Choroid plexus epithelial cell (primary cell): ENCODE measurements around the gene ERC1.

ENCODE experiments used
- DNase-seq: peaks from one replicate; pipeline ENCODE4 v3.0.0-alpha.2; 2010; ENCODE audit warnings: low read depth
- H3K4me3 ChIP-seq: 2 replicates; pipeline ENCODE4 v1.5.1; 2011; ENCODE audit warnings: low read depth, mild to moderate bottlenecking, control low read depth, low read length, moderate library complexity
- CTCF ChIP-seq: conservative IDR thresholded peaks from 2 replicates; pipeline ENCODE4 v1.5.1; 2011; ENCODE audit warnings: low read depth, mild to moderate bottlenecking, control low read depth, inconsistent platforms, low read length, moderate library complexity

ERC1 gene

DNA sequence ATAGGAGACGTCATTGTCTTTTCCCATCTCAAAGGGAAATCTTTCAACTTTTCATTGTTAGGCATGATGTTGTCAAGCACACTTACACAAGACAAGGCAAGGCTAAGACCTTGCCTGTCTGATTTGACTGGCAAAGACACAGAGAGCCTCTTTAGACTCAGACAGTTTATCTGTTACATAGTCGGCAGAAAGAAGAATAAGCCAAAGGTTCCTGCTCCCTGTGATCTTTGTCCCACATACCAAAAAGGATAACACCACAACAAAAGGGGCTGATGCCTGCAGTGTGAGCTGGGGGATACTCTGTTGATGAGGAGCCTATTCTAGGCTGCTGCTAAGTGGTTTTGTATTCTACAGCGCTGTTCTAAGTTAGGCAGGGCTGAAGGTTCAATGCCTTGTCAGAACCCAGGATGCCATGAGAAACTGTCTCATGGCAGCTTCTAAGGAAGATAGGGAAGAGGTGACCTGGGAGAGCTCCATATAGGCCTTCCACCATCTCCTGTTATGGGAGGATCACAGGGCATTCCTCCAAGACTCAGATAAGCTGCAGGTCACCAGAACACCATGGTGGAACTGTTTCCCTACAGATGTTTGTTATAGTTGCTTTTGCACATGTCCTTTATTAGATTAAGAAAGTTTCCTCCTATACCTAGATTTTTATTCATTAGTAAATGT, 12.7 kb downstream of the ERC1 start:
- no peak for TF ChIP-seq CTCF
- DNase-seq, result no peak
- no peak overlapping the region for H3K4me3 ChIP-seq

DNA sequence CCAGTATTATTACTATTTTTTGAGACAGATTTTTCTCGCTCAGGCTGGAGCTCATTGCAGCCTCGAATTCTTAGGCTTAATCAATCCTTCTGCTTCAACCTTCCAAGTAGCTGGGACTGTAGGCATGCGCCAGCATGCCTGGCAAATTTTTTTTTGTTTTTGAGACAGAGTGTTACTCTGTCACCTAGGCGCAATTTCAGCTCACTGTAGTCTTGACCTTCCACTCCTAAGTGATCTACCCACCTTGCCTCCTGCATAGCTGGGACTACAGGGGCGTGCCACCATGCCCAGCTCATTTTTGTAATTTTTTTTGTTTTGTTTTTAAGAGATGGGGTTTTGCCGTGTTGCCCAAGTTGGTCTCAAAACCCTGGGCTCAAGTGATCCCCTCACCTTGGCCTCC, 15.2 kb downstream of the ERC1 start:
- no peak for DNase-seq
- no peak for TF ChIP-seq CTCF
- no peak overlapping the region for H3K4me3 ChIP-seq

DNA sequence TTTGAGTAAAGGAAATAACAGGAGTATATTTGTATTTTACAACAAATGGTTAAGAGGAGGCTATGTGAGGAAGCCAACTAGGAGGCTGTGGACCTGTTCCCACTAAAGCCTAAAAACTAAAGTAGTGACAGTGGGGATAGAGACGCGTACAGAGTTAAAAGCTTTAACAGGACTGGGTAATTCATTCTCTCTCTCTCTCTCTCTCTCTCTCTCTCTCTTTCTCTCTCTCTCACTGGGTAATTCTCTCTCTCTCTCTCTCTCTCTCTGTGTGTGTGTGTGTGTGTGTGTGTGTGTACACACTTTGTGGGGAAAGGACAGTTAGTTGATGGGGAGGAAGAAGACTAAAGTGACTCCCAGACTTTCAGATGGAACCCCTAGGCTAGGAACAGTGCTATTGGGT, 16.3 kb downstream of the ERC1 start:
- no peak overlapping the region for H3K4me3 ChIP-seq
- DNase-seq, result no peak
- TF ChIP-seq CTCF, result no peak

- H3K4me3 ChIP-seq, result no peak overlapping the region
- TF ChIP-seq CTCF, result no peak
- no peak for DNase-seq
Measured at GRCh38 chr12:1007994-1008393, 17.0 kb downstream of the ERC1 start.

DNA sequence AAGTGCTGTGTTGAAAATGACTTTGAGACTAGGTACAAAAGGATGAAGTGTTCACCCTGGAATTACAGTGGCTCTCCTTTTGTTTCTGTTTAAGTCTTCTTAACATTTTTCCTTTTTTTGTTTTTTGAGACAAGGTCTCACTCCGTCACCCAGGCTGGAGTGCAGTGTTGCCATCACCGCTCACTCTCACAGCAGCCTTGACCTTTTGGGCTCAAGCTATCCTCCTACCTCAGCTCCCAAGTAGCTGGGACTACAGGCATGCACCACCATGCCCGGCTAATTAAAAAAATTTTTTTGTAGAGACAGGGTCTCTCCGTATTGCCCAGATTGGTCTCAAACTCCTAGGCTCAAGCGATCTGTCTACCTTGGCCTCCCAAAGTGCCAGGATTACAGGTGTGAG, 20.1 kb downstream of the ERC1 start:
- no peak for TF ChIP-seq CTCF
- H3K4me3 ChIP-seq, result no peak overlapping the region
- DNase-seq, result no peak

GRCh38 chr12:1013618-1014489, 22.8 kb downstream of the ERC1 start:
- TF ChIP-seq CTCF, result no peak
- H3K4me3 ChIP-seq, result no peak overlapping the region
- peak; percentile 91 for DNase-seq
